BLaER1 (cell line): ENCODE results near the gene PROX2.
A peak's percentile ranks its signal among the peaks of the same experiment; 100 is the strongest.

Source experiments
- H3K27ac ChIP-seq: shearing (Covaris generic); formaldehyde crosslinking; 2 replicates; pipeline ENCODE4 v1.8.1; 2022
- H3K27me3 ChIP-seq: shearing (Covaris generic); formaldehyde crosslinking; 2 replicates; pipeline ENCODE4 v1.8.1; 2022
- H3K36me3 ChIP-seq: shearing (Covaris generic); formaldehyde crosslinking; 2 replicates; pipeline ENCODE4 v1.8.1; 2022
- H3K4me1 ChIP-seq: shearing (Covaris generic); formaldehyde crosslinking; 2 replicates; pipeline ENCODE4 v1.8.1; 2022
- H3K4me2 ChIP-seq: shearing (Covaris generic); formaldehyde crosslinking; 2 replicates; pipeline ENCODE4 v1.8.1; 2022
- H3K4me3 ChIP-seq: shearing (Covaris generic); formaldehyde crosslinking; 2 replicates; pipeline ENCODE4 v1.8.1; 2022
- H3K9ac ChIP-seq: shearing (Covaris generic); formaldehyde crosslinking; 2 replicates; pipeline ENCODE4 v1.8.1; 2022
- H3K9me3 ChIP-seq: shearing (Covaris generic); formaldehyde crosslinking; 2 replicates; pipeline ENCODE4 v1.8.1; 2022
- H4K20me1 ChIP-seq: shearing (Covaris generic); formaldehyde crosslinking; 2 replicates; pipeline ENCODE4 v1.8.1; 2022
- Cebpa-rat ChIP-seq: shearing (Covaris generic); IDR thresholded peaks from 2 replicates; pipeline ENCODE4 v1.8.1; 2022

PROX2 gene

GRCh38 chr14:74917646-74918081 lies 41.7 kb upstream of the PROX2 start:
- H3K9ac ChIP-seq, result peak overlapping the region; percentile 38; the same call in 1 of the 2 replicates
- no peaks in the 10 kb centered on the region for H4K20me1 ChIP-seq
- H3K27ac ChIP-seq, result no peak overlapping the region

GRCh38 chr14:74917178-74917543 lies 41.2 kb upstream of the PROX2 start:
- no peaks in the 10 kb centered on the region for H3K27me3 ChIP-seq

More at GRCh38 chr14:74917646-74918081, 41.7 kb upstream of the PROX2 start:
- Histone ChIP-seq H3K27me3 (no peaks in the 10 kb centered on the region), H3K9me3 (no peaks in the 10 kb centered on the region), H3K4me3 (no peak overlapping the region), H3K36me3 (peaks cover 25% of the 10 kb centered on the region), H3K4me2 (no peak overlapping the region), H3K4me1 (peaks cover 13% of the 10 kb centered on the region)
- TF ChIP-seq Cebpa-rat, result no peak

GRCh38 chr14:74915826-74916225 lies 39.9 kb upstream of the PROX2 start:
- TF ChIP-seq Cebpa-rat, result no peak
- H3K4me3 ChIP-seq, result no peak overlapping the region
- peaks cover 8% of the 10 kb centered on the region for H3K4me1 ChIP-seq
- no peak overlapping the region for H3K9ac ChIP-seq
- no peaks in the 10 kb centered on the region for H3K9me3 ChIP-seq
- no peak overlapping the region for H3K4me2 ChIP-seq
- H4K20me1 ChIP-seq, result no peaks in the 10 kb centered on the region
- peaks cover 25% of the 10 kb centered on the region for H3K36me3 ChIP-seq
- H3K27me3 ChIP-seq, result no peaks in the 10 kb centered on the region
- 0 out of 2 replicates have a peak overlapping the region, but pooled peaks have one; percentile 9 for H3K27ac ChIP-seq

More at GRCh38 chr14:74917178-74917543, 41.2 kb upstream of the PROX2 start:
- H3K9me3 ChIP-seq, result no peaks in the 10 kb centered on the region
- H4K20me1 ChIP-seq, result no peaks in the 10 kb centered on the region
- H3K27ac ChIP-seq, result no peak overlapping the region; the same call in 1 of the 2 replicates
- H3K4me3 ChIP-seq, result no peak overlapping the region
- H3K36me3 ChIP-seq, result peaks cover 25% of the 10 kb centered on the region
- H3K4me2 ChIP-seq, result no peak overlapping the region
- peaks cover 8% of the 10 kb centered on the region for H3K4me1 ChIP-seq
- no peak for TF ChIP-seq Cebpa-rat
- 0 out of 2 replicates have a peak overlapping the region, but pooled peaks have one; percentile 35 for H3K9ac ChIP-seq

- H3K4me1 ChIP-seq, result peaks cover 12% of the 10 kb centered on the region
- H3K4me3 ChIP-seq, result no peak overlapping the region
- H3K27me3 ChIP-seq, result no peaks in the 10 kb centered on the region
- peaks cover 25% of the 10 kb centered on the region for H3K36me3 ChIP-seq
- H3K4me2 ChIP-seq, result no peak overlapping the region
- H4K20me1 ChIP-seq, result no peaks in the 10 kb centered on the region
- no peak for TF ChIP-seq Cebpa-rat
- no peaks in the 10 kb centered on the region for H3K9me3 ChIP-seq
- H3K27ac ChIP-seq, result no peak overlapping the region
- no peak overlapping the region for H3K9ac ChIP-seq
Observed at GRCh38 chr14:74915426-74915825, 39.5 kb upstream of the PROX2 start.

GRCh38 chr14:74913986-74914573 lies 38.1 kb upstream of the PROX2 start:
- H3K36me3 ChIP-seq, result peaks cover 14% of the 10 kb centered on the region
- no peaks in the 10 kb centered on the region for H4K20me1 ChIP-seq
- H3K27ac ChIP-seq, result no peak overlapping the region
- no peak overlapping the region for H3K4me3 ChIP-seq
- H3K9ac ChIP-seq, result no peak overlapping the region
- TF ChIP-seq Cebpa-rat, result no peak
- H3K9me3 ChIP-seq, result no peaks in the 10 kb centered on the region
- no peaks in the 10 kb centered on the region for H3K27me3 ChIP-seq
- H3K4me2 ChIP-seq, result no peak overlapping the region
- peaks cover 14% of the 10 kb centered on the region for H3K4me1 ChIP-seq

- Histone ChIP-seq H3K4me1 (peaks cover 16% of the 10 kb centered on the region), H3K9me3 (no peaks in the 10 kb centered on the region), H4K20me1 (no peaks in the 10 kb centered on the region), H3K9ac (no peak overlapping the region), H3K27me3 (no peaks in the 10 kb centered on the region), H3K4me2 (no peak overlapping the region), H3K4me3 (no peak overlapping the region), H3K27ac (no peak overlapping the region), H3K36me3 (peaks cover 10% of the 10 kb centered on the region; the same call in 1 of the 2 replicates)
- TF ChIP-seq Cebpa-rat, result no peak
Observed at GRCh38 chr14:74913393-74913910, 37.5 kb upstream of the PROX2 start.

- Histone ChIP-seq H3K9me3 (no peaks in the 10 kb centered on the region), H3K4me3 (no peak overlapping the region), H3K4me1 (peaks cover 21% of the 10 kb centered on the region), H3K27ac (no peak overlapping the region), H3K27me3 (no peaks in the 10 kb centered on the region), H4K20me1 (peaks cover 2% of the 10 kb centered on the region), H3K4me2 (no peak overlapping the region), H3K9ac (no peak overlapping the region), H3K36me3 (peaks cover 6% of the 10 kb centered on the region; the same call in 1 of the 2 replicates)
- no peak for TF ChIP-seq Cebpa-rat
Observed at GRCh38 chr14:74912801-74913200, 36.9 kb upstream of the PROX2 start.

GRCh38 chr14:74912111-74912510 lies 36.2 kb upstream of the PROX2 start:
- TF ChIP-seq Cebpa-rat, result no peak

GRCh38 chr14:74911704-74912103 lies 35.8 kb upstream of the PROX2 start:
- H3K4me2 ChIP-seq, result no peak overlapping the region
- peaks cover 13% of the 10 kb centered on the region for H4K20me1 ChIP-seq
- H3K9ac ChIP-seq, result no peak overlapping the region
- no peak overlapping the region for H3K4me3 ChIP-seq
- 0 out of 2 replicates have a peak overlapping the region, but pooled peaks have one; percentile 15 for H3K27ac ChIP-seq
- H3K27me3 ChIP-seq, result no peaks in the 10 kb centered on the region
- H3K9me3 ChIP-seq, result no peaks in the 10 kb centered on the region
- H3K4me1 ChIP-seq, result peaks cover 29% of the 10 kb centered on the region
- H3K36me3 ChIP-seq, result peaks cover 7% of the 10 kb centered on the region; the same call in 1 of the 2 replicates
- TF ChIP-seq Cebpa-rat, result no peak

More at GRCh38 chr14:74912111-74912510, 36.2 kb upstream of the PROX2 start:
- H3K27ac ChIP-seq, result no peak overlapping the region
- no peaks in the 10 kb centered on the region for H3K9me3 ChIP-seq
- H3K27me3 ChIP-seq, result no peaks in the 10 kb centered on the region
- H3K4me2 ChIP-seq, result no peak overlapping the region
- H4K20me1 ChIP-seq, result peaks cover 9% of the 10 kb centered on the region
- H3K36me3 ChIP-seq, result peaks cover 6% of the 10 kb centered on the region; the same call in 1 of the 2 replicates
- H3K4me1 ChIP-seq, result peaks cover 25% of the 10 kb centered on the region
- no peak overlapping the region for H3K9ac ChIP-seq
- no peak overlapping the region for H3K4me3 ChIP-seq

- Histone ChIP-seq H3K9me3 (no peaks in the 10 kb centered on the region), H3K9ac (no peak overlapping the region), H3K27ac (0 out of 2 replicates have a peak overlapping the region, but pooled peaks have one; percentile 15), H3K4me3 (no peak overlapping the region), H3K27me3 (no peaks in the 10 kb centered on the region), H3K36me3 (peaks cover 8% of the 10 kb centered on the region), H3K4me2 (no peak overlapping the region), H3K4me1 (peaks cover 33% of the 10 kb centered on the region), H4K20me1 (peaks cover 17% of the 10 kb centered on the region)
- no peak for TF ChIP-seq Cebpa-rat
Observed at GRCh38 chr14:74911221-74911620, 35.3 kb upstream of the PROX2 start.
